ENCODE measurements around the gene ETHE1. TPM values are rescaled to one million over a fixed set of nuclear protein-coding genes. Genes with fewer than 3 reads are reported as not detected.

The ETHE1 gene
- total RNA-seq, 4 donors from 2014 or later: 33.7 to 54.5 (median 41.9) TPM

DNA sequence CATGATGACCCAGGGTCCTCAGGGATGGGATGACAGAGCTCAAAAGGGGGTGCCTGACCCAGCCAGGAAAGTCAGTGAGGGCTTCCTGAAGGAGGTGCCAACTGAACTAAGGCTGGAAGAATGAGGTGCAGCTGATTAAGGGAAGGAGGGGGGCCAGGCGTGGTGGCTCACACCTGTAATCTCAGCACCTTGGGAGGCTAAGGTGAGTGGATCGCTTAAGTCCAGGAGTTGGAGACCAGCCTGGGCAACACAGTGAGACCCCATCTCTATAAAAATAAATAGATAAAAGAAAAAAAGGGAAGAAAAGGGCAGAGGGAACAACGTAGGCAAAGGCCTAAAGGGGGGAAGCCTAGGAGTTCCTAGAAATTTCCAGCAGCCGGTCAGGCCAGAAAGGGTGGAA is 52.5 kb downstream of the ETHE1 start:
- Histone ChIP-seq H3K27ac (peak overlapping the region; percentile 80 to 97 (median 92)), H3K9me3 (no peaks in the 10 kb centered on the region), H3K4me1 (peaks cover 0 to 18% (median 0%) of the 10 kb centered on the region in 4 donors), H3K4me3 (peak overlapping the region; percentile 30 to 54 (median 38)), H3K36me3 (peaks cover 0 to 19% (median 0%) of the 10 kb centered on the region in 3 donors), H3K27me3 (no peaks in the 10 kb centered on the region)
- WGBS, 2 donors: 57 to 58% methylated on average over 4 of the region's 4 CpGs
- no peak for TF ChIP-seq EP300 (IDR thresholded peaks at IDR 0.05)
- TF ChIP-seq, protein P1, sequence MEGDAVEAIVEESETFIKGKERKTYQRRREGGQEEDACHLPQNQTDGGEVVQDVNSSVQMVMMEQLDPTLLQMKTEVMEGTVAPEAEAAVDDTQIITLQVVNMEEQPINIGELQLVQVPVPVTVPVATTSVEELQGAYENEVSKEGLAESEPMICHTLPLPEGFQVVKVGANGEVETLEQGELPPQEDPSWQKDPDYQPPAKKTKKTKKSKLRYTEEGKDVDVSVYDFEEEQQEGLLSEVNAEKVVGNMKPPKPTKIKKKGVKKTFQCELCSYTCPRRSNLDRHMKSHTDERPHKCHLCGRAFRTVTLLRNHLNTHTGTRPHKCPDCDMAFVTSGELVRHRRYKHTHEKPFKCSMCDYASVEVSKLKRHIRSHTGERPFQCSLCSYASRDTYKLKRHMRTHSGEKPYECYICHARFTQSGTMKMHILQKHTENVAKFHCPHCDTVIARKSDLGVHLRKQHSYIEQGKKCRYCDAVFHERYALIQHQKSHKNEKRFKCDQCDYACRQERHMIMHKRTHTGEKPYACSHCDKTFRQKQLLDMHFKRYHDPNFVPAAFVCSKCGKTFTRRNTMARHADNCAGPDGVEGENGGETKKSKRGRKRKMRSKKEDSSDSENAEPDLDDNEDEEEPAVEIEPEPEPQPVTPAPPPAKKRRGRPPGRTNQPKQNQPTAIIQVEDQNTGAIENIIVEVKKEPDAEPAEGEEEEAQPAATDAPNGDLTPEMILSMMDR (IDR thresholded peaks at IDR 0.05): no peak
- TF ChIP-seq POLR2A (IDR thresholded peaks at IDR 0.05): no peak
- no peak for DNase-seq (ENCODE audit: low spot score in 2 of 2)

DNA sequence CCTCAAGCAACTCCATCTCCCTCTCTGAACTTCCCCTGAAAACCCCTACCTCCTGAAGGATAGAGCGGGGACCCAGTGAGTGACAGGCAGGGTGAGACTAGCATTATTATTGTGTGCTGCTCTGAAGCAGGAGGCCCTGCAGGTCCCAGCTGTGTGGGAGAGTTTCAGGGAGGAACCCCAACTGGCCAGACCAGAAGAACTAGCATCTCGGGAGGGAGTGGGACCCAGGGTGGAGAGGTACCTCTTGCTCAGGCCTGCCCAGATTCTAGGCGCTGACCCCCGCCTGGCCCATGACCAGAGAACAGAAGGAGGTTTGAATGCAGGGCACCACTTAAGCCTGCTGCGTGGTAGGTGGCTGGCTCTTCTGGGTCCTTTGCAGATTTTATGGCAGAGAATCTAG is 55.9 kb downstream of the ETHE1 start:
- Histone ChIP-seq H3K27ac (no peak overlapping the region), H3K36me3 (no peaks in the 10 kb centered on the region), H3K9me3 (no peaks in the 10 kb centered on the region), H3K4me1 (peaks cover 0 to 18% (median 0%) of the 10 kb centered on the region in 4 donors), H3K27me3 (no peaks in the 10 kb centered on the region), H3K4me3 (no peak overlapping the region)
- TF ChIP-seq POLR2A (IDR thresholded peaks at IDR 0.05) (no peak), EP300 (IDR thresholded peaks at IDR 0.05) (no peak)
- TF ChIP-seq, protein P1 (IDR thresholded peaks at IDR 0.05): no peak
- WGBS, 2 donors: 74 to 75% methylated on average over 5 of the region's 5 CpGs
- no peak for DNase-seq (ENCODE audit: low spot score in 2 of 2)

DNA sequence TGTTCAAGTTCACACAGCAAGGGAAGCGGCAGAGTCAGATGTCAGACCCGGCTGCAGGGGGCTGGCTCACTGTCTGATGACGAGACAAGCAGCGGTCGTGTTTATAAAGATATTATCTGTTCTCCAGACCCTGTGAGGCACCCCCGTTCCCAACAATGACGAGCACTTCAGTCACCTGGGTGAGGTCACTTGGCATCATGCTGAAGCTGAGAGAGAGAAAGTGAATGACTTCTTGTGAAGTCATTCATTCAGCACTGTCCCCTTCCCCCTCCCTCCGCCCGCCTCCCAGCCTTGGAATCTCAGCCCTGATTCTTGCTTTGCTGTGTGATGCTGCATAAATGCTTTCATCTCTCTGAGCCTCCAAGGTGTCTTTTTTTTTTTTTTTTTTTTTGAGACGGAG is 56.7 kb downstream of the ETHE1 start:
- WGBS, 2 donors: 55 to 59% methylated on average over 10 of the region's 10 CpGs
- no peak overlapping the region for H3K27ac ChIP-seq
- DNase-seq (ENCODE audit: low spot score in 2 of 2): no peak
- TF ChIP-seq, protein P1 (IDR thresholded peaks at IDR 0.05): no peak
- TF ChIP-seq EP300 (IDR thresholded peaks at IDR 0.05) (no peak), POLR2A (IDR thresholded peaks at IDR 0.05) (no peak)
- H3K27me3 ChIP-seq: no peaks in the 10 kb centered on the region
- no peaks in the 10 kb centered on the region for H3K9me3 ChIP-seq
- no peaks in the 10 kb centered on the region for H3K36me3 ChIP-seq
- H3K4me3 ChIP-seq: no peak overlapping the region
- peaks cover 0 to 17% (median 0%) of the 10 kb centered on the region in 4 donors for H3K4me1 ChIP-seq

DNA sequence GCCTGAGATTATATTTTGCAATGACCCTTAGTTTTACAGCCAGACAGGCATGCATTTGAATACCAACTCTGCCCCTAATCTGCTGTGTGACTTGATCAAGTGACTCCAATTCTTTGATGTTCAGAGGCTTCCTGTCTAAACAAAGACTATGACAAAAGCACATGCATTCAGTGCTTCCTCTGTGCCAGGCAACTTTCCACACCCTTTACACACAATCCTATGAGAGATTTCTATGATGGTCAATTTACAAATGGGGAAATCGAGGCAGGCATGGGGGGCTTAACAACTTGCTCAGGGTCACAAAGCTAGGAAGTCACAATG is 57.9 kb downstream of the ETHE1 start:
- TF ChIP-seq, protein P1 (IDR thresholded peaks at IDR 0.05): no peak
- no peak for TF ChIP-seq POLR2A (IDR thresholded peaks at IDR 0.05)
- no peak overlapping the region for H3K4me3 ChIP-seq
- no peaks in the 10 kb centered on the region for H3K27me3 ChIP-seq
- peaks cover 0 to 17% (median 6%) of the 10 kb centered on the region in 4 donors for H3K4me1 ChIP-seq
- DNase-seq (ENCODE audit: low spot score in 2 of 2): no peak
- no peaks in the 10 kb centered on the region for H3K9me3 ChIP-seq
- WGBS, 2 donors: 81 to 82% methylated on average over 1 of the region's 1 CpG
- no peak overlapping the region for H3K27ac ChIP-seq
- no peaks in the 10 kb centered on the region for H3K36me3 ChIP-seq

DNA sequence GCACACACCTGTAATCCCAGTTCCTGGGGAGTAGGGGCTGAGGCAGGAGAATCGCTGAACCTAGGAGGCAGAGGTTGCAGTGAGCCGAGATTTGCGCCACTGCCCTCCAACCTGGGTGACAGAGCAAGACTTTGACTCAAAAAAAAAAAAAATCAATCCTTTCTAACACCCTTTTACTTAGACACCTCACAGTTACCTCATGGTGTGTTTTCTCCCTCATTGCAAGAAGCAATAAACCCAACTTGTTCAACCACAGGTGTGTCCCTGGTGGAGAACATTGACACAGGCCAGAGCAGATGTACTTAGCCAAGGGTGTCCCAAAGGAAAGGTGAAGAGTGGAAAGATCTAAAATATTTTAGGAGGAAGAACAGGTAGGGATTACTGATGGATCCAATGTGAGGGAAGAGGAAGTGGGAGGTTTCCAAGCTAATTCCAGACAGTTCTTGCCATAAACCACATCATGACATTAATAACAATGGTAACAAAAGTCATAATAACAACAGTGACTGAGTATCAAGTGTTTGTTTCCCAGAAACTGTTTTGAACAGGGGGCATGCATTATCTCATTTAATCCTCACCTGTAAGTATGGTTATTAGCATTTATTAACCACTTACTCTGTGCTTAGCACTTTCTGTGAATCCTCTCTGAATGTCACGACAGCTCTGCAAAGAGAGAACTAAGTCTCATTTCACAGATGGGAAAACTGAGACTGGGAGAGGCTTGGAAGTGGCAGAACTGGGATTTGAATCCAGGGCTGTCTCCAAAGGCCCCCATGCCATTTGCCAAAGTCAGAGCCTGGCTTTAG is 58.4 kb downstream of the ETHE1 start:
- no peaks in the 10 kb centered on the region for H3K9me3 ChIP-seq
- WGBS, 2 donors: 89 to 95% methylated on average over 4 of the region's 4 CpGs
- no peak overlapping the region for H3K27ac ChIP-seq
- no peak for DNase-seq (ENCODE audit: low spot score in 2 of 2)
- peaks cover 0 to 17% (median 6%) of the 10 kb centered on the region in 4 donors for H3K4me1 ChIP-seq
- no peak overlapping the region for H3K4me3 ChIP-seq
- no peaks in the 10 kb centered on the region for H3K36me3 ChIP-seq
- no peaks in the 10 kb centered on the region for H3K27me3 ChIP-seq
- TF ChIP-seq, protein P1 (IDR thresholded peaks at IDR 0.05): no peak
- TF ChIP-seq EP300 (IDR thresholded peaks at IDR 0.05) (no peak), POLR2A (IDR thresholded peaks at IDR 0.05) (no peak)
